Activated CD4-positive, alpha-beta T cell treated with anti-CD3 and anti-CD28 coated beads, Interleukin-2, amount 50 U/mL, for 4 hours (primary cell): Measurements from ENCODE around the gene AHNAK2.

Source experiments
- DNase-seq, 2 experiments: peaks; one replicate each; pipeline ENCODE4 v3.0.0-alpha.2; 2020

The AHNAK2 gene

GRCh38 chr14:104984056-104984894 lies 6.1 kb upstream of the AHNAK2 start:
- DNase-seq: no peak

- no peak for DNase-seq
These were observed 5.1 kb upstream of the AHNAK2 start for GRCh38 chr14:104983231-104983721.

- DNase-seq: no peak
These were observed 4.5 kb upstream of the AHNAK2 start for GRCh38 chr14:104982548-104983230.

- DNase-seq: no peak
These were observed 3.7 kb upstream of the AHNAK2 start for GRCh38 chr14:104981699-104982541.

GRCh38 chr14:104980611-104981531 lies 2.7 kb upstream of the AHNAK2 start:
- no peak for DNase-seq

GRCh38 chr14:104979758-104980610 lies 1.8 kb upstream of the AHNAK2 start:
- DNase-seq: no peak

GRCh38 chr14:104978746-104979691 lies 845 bp upstream of the AHNAK2 start:
- DNase-seq: no peak

GRCh38 chr14:104977008-104977680 lies 1.0 kb downstream of the AHNAK2 start:
- no peak for DNase-seq

- peak; percentile 82 to 85 for DNase-seq
These were observed 1.8 kb downstream of the AHNAK2 start for GRCh38 chr14:104976198-104977007.

GRCh38 chr14:104975481-104976197 lies 2.5 kb downstream of the AHNAK2 start:
- DNase-seq: no peak

- no peak for DNase-seq
These were observed 3.3 kb downstream of the AHNAK2 start for GRCh38 chr14:104974665-104975390.

GRCh38 chr14:104974146-104974541 lies 4.0 kb downstream of the AHNAK2 start:
- DNase-seq: no peak

- DNase-seq: no peak
These were observed 4.6 kb downstream of the AHNAK2 start for GRCh38 chr14:104973385-104974145.

GRCh38 chr14:104973135-104973384 lies 5.1 kb downstream of the AHNAK2 start:
- DNase-seq: no peak

GRCh38 chr14:104972301-104973134 lies 5.7 kb downstream of the AHNAK2 start:
- DNase-seq: no peak
